Measurements from ENCODE around the gene DEPDC5. TPM values are rescaled to one million over a fixed set of nuclear protein-coding genes. Genes with fewer than 3 reads are reported as not detected.

DEPDC5 gene
- total and polyA plus RNA-seq, 9 of the 15 experiments (the other 6 are each of a cell fraction or from before 2014, with no cell fraction given): 2.3 to 12.3 (median 10.7) TPM

DNA sequence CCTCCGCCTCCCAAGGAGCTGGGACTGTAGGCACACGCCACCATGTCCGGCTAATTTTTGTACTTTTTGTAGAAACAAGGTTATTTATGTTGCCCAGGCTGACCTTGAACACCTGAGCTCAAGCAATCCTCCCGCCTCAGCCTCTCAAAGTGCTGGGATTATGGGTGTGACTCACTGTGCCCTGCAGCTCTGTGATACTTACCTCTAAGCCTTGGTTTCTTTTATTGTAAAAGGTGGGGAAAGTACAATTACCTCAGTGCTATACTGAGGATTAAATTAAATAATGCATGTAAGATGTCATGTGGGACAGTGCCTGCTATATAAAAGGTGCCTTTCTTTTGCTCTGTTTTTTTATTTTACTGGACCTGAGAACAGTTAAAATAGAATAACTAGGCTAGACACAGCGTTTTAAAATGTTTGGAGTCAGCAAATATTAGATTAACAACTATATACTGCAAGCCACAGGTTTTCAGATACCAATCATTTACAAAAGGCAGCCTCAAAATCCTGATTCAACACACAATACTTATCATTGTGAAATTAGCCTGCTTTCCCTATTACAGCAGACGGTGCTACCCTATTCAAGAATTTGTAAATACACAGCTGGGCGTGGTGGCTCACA lies 33.9 kb upstream of the DEPDC5 start:
- H3K36me3 ChIP-seq (ENCODE audit: control insufficient read depth, insufficient read depth, low read length): peaks cover 59% of the 10 kb centered on the region
- WGBS (ENCODE audit: insufficient coverage, low coverage, missing lambda C conversion rate): 90% methylated on average over 7 of the region's 7 CpGs
- no peak for FAIRE-seq
- POLR2A ChIA-PET: interaction anchor here (0.7 kb wide), 1 partner anchor 703 kb away, joined by 3 read pairs; no protein-coding TSS in a partner anchor
- no TSS peak for BruUV-seq (replicated peaks)
- H3K79me2 ChIP-seq (ENCODE audit: control insufficient read depth, insufficient read depth, low read length): peaks cover 3% of the 10 kb centered on the region; the same call in 1 of the 3 replicates
- no peaks in the 10 kb centered on the region for H3K4me1 ChIP-seq (replicated peaks in 1 of 2; ENCODE audit: control insufficient read depth in 2 of 2, insufficient read depth in 2 of 2, low read length in 2 of 2)
- H3K27ac ChIP-seq (ENCODE audit: extremely low read depth, low read depth, low read length): no peak overlapping the region
- in situ Hi-C loops (cut with MboI): no loop called here
- TF ChIP-seq ZNF316 (IDR thresholded peaks at IDR 0.05) (peak; percentile 35), C11orf30 (IDR thresholded peaks at IDR 0.05; ENCODE audit: low read depth) (peak; percentile 20; the same call in 1 of the 2 replicates), ZKSCAN8 (CRISPR knock-in tag; IDR thresholded peaks at IDR 0.05) (no peak)
- no peaks in the 10 kb centered on the region for H3K9me1 ChIP-seq (ENCODE audit: control insufficient read depth, insufficient read depth, low read length)
- intact Hi-C loops (cut with micrococcal nuclease): no loop called here
- CTCF ChIA-PET (ENCODE audit: low intra/inter-chr PET ratio): no interaction called here
- no peak for ATAC-seq
- H2AFZ ChIP-seq (ENCODE audit: low read depth, low read length): no peak overlapping the region
- no peaks in the 10 kb centered on the region for H4K20me1 ChIP-seq (replicated peaks; ENCODE audit: control insufficient read depth, insufficient read depth, low read length)
- H3K4me3 ChIP-seq: no peak overlapping the region
- H3K9ac ChIP-seq (ENCODE audit: insufficient read depth in 1 of 2, low read depth in 2 of 2, low read length in 2 of 2): no peak overlapping the region
- no peak for DNase-seq (ENCODE audit: extremely low read depth in 1 of 4, low spot score in 3 of 4)
- H3K9me3 ChIP-seq (replicated peaks; ENCODE audit: control insufficient read depth, insufficient read depth, low read depth, low read length): no peaks in the 10 kb centered on the region
- no peaks in the 10 kb centered on the region for H3K27me3 ChIP-seq (ENCODE audit: control insufficient read depth in 2 of 2, insufficient read depth in 2 of 2, low read length in 2 of 2)
- no peak overlapping the region for H3K4me2 ChIP-seq (ENCODE audit: insufficient read depth, low read length)

DNA sequence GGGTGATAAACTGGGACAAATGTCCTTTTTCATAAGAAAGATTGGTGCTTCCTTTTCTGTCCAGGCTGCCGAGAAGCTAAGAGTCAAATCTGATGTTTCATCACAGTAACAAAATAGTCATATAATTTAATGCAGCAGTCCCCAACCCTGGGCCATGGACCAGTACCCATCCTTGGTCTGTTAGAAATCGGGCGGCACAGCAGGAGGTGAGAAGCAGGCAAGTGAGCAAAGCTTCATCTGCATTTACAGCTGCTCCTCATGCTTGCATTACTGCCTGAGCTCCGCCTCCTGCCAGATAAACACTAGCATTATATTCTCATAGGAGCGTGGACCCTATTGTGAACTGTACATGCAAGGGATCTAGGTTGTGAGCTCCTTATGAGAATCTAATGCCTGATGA lies 30.1 kb upstream of the DEPDC5 start:
- Histone ChIP-seq H3K4me3 (no peak overlapping the region), H2AFZ (ENCODE audit: low read depth, low read length) (no peak overlapping the region), H3K4me2 (ENCODE audit: insufficient read depth, low read length) (no peak overlapping the region), H3K9me3 (replicated peaks; ENCODE audit: control insufficient read depth, insufficient read depth, low read depth, low read length) (no peaks in the 10 kb centered on the region), H3K27me3 (ENCODE audit: control insufficient read depth in 2 of 2, insufficient read depth in 2 of 2, low read length in 2 of 2) (no peaks in the 10 kb centered on the region), H3K4me1 (replicated peaks in 1 of 2; ENCODE audit: control insufficient read depth in 2 of 2, insufficient read depth in 2 of 2, low read length in 2 of 2) (no peaks in the 10 kb centered on the region), H3K9me1 (ENCODE audit: control insufficient read depth, insufficient read depth, low read length) (no peaks in the 10 kb centered on the region), H3K79me2 (ENCODE audit: control insufficient read depth, insufficient read depth, low read length) (peaks cover 6% of the 10 kb centered on the region; the same call in 2 of the 3 replicates), H3K9ac (ENCODE audit: insufficient read depth in 1 of 2, low read depth in 2 of 2, low read length in 2 of 2) (no peak overlapping the region), H3K36me3 (ENCODE audit: control insufficient read depth, insufficient read depth, low read length) (peaks cover 52% of the 10 kb centered on the region; the same call in 2 of the 3 replicates), H3K27ac (ENCODE audit: extremely low read depth, low read depth, low read length) (no peak overlapping the region), H4K20me1 (replicated peaks; ENCODE audit: control insufficient read depth, insufficient read depth, low read length) (no peaks in the 10 kb centered on the region)
- WGBS (ENCODE audit: insufficient coverage, low coverage, missing lambda C conversion rate): 88% methylated on average over 5 of the region's 5 CpGs
- FAIRE-seq: no peak
- DNase-seq (ENCODE audit: extremely low read depth in 1 of 4, low spot score in 3 of 4): no peak
- in situ Hi-C loops (cut with MboI) (no loop called here), intact Hi-C loops (cut with micrococcal nuclease) (no loop called here)
- ATAC-seq: no peak
- no peak for TF ChIP-seq ZNF830 (CRISPR knock-in tag; IDR thresholded peaks at IDR 0.05)
- TF ChIP-seq, protein P1, sequence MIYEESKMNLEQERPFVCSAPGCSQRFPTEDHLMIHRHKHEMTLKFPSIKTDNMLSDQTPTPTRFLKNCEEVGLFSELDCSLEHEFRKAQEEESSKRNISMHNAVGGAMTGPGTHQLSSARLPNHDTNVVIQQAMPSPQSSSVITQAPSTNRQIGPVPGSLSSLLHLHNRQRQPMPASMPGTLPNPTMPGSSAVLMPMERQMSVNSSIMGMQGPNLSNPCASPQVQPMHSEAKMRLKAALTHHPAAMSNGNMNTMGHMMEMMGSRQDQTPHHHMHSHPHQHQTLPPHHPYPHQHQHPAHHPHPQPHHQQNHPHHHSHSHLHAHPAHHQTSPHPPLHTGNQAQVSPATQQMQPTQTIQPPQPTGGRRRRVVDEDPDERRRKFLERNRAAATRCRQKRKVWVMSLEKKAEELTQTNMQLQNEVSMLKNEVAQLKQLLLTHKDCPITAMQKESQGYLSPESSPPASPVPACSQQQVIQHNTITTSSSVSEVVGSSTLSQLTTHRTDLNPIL (CRISPR knock-in tag; IDR thresholded peaks at IDR 0.05): no peak
- no peak for TF ChIP-seq PHB2 (IDR thresholded peaks at IDR 0.05; ENCODE audit: low read depth)
- TF ChIP-seq TCF3 (CRISPR knock-in tag; IDR thresholded peaks at IDR 0.05): no peak
- TF ChIP-seq HDAC3 (IDR thresholded peaks at IDR 0.05; ENCODE audit: borderline replicate concordance, partially characterized antibody): no peak
- TF ChIP-seq GTF2E2 (tag; IDR thresholded peaks at IDR 0.05): no peak
- TF ChIP-seq ARHGAP35 (IDR thresholded peaks at IDR 0.05; ENCODE audit: partially characterized antibody): no peak
- TF ChIP-seq ILK (tag; IDR thresholded peaks at IDR 0.05; ENCODE audit: borderline replicate concordance, low read depth): no peak
- no peak for TF ChIP-seq ZNF561 (CRISPR knock-in tag; conservative IDR thresholded peaks at IDR 0.05)
- POLR2A ChIA-PET: interaction anchor here (0.7 kb wide), 1 partner anchor 27 kb away, joined by 3 read pairs; no protein-coding TSS in a partner anchor
- BruUV-seq (replicated peaks): no TSS peak
- CTCF ChIA-PET (ENCODE audit: low intra/inter-chr PET ratio): no interaction called here

All from K562 (cell line).